DMS53 treated with DMSO at 0.1 percent for 48 hours (cell line): ENCODE measurements around the gene VLDLR.

Experiments used
- DNase-seq: peaks from one replicate; lab custom pipeline; 2025; ENCODE audit not compliant: unreplicated experiment; lab: John Stamatoyannopoulos, UW

The VLDLR gene

DNA sequence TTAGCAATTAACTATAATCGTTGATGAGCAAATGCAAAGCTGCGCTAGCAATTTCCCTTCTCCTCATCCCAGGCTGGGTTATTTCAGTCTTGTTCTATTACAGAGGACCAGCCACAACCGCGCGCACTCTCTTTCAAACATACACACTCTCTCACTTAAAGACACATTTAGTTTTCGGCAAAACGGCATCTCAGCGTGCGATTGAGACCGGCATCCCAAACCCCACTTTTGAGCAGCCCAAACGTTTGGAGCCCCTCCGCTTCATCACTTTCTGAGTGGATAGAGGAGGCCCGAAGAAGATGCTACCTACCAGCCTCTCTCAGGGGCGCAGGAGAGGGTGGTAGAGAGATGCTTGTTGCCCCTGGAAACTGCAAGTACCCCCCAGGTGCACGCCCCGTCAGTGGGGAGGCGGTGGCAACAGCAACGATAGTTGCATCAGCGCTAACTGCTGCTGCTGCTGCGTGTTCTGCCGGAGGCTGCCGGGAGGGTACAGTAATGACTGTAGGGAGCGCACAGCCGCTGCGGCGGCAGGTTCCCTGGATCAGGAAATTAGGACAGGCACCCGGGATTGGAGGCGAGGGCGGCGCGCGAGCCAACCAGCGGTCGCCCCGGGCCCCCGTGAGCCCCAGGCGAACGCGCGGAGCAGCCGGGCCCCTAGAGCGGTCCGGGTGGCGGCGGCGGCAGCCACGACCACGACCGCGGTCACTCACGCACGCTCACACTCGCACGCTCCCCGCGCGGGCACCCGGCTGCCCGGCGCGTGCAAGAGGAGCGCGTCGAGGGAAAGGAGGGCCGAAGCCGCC is 467 bp upstream of the VLDLR start:
- peak; percentile 30 for DNase-seq

DNA sequence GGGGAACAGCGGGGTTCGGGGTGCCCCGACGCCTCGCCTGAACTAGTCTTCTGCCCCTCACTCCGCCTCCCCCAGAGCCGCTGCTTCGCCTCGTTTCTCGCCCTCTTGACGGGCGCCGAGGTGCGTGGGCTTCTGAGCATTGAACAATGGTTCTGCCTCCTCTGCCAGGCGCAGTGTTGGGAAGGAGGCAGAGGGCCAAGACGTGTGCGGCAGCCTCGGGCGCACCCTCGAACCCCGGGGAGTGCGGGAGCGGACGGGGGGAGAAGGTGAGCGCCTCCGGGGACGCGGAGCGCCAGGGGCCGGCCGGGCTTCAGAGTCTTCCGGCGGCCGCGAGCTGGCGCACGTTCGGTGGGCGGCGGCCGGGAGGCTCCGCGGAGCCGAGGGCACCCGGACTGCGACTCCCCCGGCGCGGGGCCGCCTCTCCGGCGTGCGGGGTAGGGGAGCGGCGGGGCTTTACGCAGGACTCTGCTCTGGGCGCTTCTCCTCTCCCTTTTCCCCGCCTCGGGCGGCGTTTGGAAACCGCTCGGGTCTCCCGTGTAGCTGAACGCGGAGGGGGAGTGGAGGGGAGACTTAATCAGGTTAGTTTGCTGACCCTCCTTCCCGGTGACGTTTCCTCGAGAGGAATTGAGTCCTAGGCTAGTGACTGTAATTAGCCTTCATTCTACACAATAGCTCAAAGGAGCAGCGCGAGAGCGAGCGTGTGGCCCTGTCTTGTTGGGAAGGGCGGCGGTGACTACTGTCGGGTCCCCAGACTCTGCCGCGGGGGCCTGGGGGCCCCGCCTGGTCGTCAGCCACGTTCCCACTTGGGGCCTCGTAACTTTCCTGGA is 1.1 kb downstream of the VLDLR start:
- DNase-seq = peak; percentile 14

DNA sequence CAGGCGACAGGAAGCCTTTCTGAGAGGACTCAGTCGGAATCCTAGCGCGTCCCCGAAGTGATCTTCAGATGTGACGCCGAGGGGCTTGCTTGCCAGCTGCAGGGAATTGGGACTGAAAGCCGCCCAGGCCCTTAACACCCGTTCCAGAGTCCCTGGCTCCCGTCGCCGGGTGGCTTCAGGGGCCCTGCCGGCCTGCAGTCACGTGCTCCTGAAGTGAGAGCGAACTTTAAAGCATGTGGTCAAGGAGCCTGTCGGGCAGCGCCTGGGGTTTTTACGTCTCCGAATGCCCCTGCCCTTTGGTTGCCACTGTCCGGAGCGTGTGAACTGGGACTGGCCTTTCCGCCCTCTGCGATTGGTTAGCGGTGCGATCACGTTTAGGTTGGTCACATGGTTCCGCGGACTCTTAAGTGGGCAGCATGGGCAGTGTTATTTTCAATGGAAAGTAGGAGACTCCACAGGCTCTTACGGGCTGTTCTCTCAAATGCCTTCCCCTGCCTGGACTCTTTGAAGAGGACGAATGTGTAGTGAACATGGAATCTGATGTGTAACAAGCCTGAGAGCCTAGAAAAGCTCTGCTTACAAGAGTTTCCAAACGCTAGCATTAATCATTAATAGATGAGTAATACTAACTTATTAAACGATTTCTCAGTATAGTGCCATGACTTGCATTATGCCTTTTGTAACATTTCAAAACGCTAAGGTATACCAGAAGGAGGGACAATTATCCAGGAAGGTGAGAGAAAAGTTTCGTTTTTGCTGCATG is 1.9 kb downstream of the VLDLR start:
- peak; percentile 16 for DNase-seq

DNA sequence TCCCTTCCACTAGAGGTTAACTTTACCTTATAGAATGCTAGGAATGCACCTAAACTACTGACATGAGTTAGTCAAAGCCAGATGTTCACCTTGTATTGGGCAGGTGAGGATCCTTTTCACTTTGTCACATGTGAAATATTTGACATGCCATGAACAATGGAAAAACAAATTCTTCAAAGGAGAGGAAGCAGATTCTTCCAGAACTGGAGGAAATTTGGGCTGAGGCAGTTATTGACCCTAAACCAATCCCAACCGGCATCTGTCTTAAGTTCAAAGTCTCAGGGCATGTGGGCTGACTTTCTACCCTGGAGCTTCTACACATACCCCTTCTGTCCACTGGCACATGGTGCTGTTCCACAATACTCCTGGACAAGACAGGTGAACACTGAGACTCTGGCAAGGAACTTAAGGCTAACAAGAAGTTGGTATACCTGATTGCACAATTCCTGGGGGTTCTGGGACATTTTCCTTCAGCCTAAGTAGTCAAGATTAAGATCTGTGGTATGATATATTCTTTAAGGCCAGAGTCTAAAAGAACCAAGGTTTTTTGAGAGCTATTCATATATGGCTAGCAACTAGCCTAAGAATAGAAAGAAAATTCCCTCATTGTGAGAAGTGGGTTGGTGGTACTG is 2.6 kb downstream of the VLDLR start:
- no peak for DNase-seq

DNA sequence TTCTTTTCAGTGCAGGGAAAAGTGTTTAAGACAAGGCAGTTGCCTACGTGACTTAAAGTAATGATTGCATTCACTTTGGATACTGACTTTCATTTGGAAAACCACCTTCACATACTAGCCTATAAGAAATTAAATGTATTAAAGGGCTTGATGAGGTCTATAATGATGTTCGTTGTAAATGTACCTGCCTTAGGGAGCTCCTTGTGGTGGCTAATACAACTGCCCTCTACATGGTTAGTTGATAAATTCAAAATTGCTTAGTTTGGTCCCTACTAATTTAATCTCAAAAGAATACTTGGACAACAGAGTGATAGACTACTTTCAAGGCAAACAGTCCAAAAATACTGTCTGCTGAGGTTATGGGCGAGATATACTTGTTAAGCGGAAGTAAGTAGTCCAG is 3.8 kb downstream of the VLDLR start:
- DNase-seq = no peak

DNA sequence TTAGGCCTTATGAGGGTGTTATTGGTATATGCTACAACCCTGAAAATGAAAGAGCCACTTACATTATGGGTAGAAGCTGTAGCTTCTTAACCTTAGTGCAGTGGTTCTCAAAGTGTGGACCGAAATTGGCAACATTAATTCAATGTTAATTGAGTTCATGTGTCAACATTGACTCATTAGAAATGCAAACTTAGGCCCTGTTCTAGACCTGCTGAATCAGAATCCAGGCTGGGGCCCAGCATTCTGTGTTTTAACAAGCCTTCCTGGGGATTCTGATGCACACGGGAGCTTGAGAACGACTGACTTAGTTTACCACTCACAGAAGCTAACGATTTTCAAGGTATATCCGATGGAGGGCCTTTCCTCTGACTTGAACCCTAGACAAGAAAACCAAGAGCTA is 7.3 kb downstream of the VLDLR start:
- DNase-seq = no peak

DNA sequence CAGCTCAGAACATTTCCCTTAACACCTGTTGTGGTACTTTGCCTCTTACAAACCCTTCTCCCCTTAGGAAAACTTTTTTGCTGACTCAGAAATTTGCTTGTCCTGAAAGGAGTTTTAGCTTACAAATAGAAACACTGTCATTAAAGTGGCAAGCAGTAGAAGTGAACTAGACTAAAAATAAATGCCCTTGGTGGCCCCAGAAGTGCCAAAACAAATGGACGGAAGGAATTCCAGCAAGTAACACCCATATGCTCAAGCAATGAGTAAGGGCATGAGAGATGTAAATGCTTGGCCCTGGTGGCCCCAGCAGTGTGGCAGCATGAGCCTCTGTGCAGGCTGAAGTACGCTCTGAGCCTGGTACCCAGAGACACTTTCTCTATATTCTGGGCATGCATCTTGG is 8.6 kb downstream of the VLDLR start:
- DNase-seq = no peak

DNA sequence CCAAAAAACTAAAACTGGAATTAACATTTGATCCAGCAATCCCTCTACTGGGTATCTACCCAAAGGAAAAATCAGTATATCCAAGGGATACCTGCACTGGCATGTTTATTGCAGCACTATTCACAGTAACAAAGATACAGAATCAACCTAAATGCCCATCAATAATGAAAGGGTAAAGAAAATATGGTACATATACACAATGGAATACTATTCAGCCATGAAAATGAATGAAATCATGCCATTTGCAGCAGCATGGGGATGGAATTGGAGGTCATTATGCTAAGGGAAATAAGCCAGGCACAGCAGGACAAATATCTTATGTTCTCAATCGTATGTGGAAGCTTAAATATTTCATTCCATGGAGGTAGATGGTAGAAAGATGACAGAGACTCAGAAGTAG is 9.7 kb downstream of the VLDLR start:
- DNase-seq = no peak

DNA sequence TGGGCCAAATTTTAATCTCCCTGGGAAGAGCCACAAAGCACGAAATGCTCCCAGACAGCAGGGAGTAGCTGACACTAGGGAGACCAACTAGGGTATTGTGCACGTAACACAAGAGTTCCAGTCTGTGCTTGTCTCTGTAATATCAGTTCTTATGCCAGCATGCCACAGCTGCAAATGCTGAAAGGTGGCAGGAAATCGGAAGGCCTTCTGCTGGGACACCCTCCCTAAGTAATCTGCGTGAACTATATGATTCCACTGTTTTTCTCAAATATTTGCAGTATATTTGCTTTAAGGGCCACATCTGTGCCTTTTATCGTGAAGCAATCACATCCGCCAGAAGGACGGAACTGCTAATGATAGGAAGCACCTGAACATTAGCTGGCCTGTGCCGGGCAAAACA is 12.6 kb downstream of the VLDLR start:
- DNase-seq = no peak

DNA sequence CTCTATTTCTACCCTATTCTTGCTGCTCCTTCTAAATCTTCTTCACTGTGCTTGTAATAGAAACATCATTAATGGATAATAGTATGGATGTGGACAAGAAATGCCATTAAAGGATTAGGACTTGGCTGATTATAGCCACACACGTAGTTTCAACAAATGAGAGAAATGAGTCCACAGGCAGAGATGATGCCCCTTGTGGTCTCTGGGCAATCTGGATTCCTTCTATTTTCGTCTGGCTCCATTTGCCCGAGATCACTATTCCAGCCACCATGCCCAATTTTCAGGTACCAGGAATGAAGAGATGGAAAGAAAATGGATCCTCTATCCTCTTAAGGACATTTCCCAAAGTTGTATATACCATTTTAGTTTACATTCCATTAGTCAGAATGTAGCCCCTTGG is 13.2 kb downstream of the VLDLR start:
- no peak for DNase-seq

DNA sequence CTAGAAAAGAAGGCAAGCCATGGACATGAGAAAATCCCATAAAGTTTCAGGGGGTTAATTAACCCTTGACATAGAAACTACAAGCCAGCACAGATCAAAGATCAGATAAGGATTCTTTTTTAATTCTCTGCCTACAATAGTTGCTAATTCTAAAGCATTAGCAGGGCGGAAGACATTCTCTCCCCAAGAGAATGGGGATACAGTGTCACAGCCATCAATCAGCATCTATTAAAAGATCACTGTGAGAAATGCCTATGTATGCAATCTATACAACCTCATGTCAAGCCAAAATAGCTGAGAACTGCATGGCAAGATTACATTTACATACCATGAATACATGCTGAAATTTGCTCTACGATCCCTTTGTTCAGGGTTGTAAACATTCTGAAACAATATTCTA is 14.3 kb downstream of the VLDLR start:
- no peak for DNase-seq

DNA sequence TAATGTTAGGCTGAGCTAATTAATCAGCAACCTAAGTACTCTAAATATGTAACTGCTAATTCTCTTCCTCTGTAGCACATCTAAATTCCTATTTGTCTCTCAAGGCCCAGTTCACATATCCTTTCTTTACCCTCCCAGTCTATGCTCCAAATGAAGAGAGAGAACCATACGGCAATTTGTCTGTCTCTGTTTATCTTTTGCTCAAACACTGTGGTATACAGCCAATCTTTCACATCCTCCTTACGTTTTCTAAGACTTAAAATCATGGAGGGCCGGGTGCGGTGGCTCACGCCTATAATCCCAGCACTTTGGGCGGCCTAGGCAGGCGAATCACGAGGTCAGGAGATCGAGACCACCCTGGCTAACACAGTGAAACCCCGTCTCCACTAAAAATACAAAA is 15.8 kb downstream of the VLDLR start:
- no peak for DNase-seq

DNA sequence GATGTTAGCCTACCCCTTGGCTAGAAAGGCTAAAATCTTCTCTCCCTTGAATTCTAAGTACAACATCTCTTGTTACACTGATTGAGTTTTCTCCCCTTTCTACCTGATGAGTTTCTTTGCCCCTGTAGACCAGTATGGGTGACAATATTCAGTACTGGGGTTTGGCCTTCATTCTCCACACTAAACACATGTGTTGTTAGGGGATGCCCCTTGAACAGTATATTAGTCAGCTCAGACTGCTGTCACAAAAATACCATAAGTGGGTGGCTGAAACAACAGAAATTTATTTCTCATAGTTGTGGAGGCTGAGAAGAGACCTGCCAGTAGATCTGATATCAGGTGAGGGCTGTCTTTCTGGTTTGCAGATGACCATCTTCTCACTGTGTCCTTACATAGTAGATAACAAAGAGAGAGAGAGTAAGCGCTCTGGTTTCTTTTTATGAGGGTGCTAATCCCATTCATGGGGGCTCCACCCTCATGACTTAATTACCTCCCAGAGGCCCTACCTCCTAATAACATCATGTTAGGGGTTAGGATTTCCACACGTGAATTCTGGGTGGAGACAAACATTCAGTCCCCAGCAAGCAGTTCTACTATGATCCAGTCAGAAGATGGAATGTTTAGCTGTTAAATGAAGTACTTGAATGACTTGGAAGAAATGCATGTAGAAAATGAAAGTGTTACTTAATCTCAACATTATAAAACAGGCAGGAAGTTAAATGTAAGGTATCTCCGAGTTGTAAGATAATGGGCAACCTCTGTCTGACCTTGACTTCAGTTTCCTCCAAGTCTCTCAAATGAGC is 17.5 kb downstream of the VLDLR start:
- no peak for DNase-seq

DNA sequence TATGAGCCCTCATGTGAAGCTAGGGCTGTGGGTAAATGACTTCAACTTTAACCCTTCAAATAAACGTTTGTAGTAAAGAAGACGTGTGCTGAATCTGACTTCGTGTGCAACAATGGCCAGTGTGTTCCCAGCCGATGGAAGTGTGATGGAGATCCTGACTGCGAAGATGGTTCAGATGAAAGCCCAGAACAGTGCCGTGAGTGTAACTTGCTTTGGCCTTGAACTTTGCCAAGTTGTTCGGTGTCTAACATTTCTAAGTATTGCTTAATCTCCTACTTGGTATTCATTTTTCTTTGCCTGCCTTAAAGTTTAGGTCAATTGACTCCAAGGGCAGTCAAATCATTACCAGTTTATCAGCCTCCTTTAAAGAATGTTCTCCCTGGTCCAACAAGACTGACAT is 18.2 kb downstream of the VLDLR start:
- DNase-seq = no peak

DNA sequence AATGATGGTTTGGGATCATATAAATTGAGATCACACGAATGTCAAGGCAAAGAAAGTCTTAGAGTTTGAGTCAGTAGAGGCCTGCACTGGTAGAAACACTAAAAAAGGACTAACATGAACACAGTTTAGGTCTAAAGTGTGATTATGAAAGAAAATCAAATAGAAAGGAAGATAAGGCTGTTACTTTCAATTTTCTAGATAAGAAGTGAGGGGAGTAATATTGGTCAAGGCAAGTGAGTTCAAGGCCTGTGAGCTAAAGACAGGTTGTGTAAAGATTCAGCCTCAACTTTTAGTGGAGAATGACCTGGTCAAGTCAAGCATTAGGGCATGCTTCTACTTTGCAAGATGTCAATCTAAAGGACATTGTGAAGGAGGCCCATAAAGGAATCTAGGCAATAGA is 19.0 kb downstream of the VLDLR start:
- DNase-seq = no peak

DNA sequence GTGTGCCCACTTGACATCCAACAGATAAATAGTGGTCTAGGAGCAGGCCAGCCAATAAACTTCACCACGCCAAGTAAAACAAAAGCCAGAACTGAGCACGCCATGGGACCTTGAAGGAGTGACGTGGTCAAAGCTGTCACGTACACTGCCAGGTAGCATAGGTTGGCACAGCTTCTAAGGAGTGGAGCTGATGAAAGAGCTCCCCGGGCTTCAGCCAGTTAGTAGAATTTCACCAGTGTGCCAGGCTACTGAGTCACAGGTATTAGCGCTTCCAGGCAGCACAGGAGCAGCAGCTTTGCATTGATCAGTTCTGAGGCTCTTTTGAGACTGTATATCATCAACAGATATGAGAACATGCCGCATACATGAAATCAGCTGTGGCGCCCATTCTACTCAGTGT is 19.4 kb downstream of the VLDLR start:
- DNase-seq = no peak

DNA sequence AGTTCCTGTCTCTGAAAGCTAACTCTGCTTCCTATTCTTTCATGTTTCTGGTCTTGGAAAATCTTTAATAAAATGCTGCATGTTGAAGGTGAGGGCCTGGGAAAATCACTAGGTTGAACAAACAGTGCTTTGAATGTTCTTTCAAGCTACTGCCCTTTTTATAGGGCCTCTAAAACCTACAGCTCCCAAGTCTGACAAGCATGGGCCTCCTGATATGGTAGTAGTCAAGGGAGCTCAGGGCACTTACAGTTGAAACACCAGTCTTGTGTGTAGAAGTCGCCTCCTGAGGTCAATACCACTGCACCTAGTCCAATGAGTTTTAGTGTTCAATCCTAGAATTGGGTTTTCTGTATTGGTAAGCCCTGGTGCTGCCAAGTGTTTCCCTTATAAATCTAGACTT is 20.5 kb downstream of the VLDLR start:
- DNase-seq = no peak

DNA sequence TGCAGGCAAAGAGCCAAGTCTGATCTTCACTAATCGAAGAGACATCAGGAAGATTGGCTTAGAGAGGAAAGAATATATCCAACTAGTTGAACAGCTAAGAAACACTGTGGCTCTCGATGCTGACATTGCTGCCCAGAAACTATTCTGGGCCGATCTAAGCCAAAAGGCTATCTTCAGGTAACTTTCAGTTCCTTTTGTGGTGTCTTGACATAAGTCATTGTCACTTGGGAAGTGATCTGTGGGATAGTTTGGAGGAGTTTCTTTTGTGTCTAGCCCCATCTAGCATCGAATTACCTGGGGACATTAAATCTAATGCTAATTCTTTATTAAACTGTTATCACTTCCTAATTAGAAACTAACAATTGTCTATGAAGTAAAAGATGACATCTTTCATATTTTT is 24.0 kb downstream of the VLDLR start:
- no peak for DNase-seq

DNA sequence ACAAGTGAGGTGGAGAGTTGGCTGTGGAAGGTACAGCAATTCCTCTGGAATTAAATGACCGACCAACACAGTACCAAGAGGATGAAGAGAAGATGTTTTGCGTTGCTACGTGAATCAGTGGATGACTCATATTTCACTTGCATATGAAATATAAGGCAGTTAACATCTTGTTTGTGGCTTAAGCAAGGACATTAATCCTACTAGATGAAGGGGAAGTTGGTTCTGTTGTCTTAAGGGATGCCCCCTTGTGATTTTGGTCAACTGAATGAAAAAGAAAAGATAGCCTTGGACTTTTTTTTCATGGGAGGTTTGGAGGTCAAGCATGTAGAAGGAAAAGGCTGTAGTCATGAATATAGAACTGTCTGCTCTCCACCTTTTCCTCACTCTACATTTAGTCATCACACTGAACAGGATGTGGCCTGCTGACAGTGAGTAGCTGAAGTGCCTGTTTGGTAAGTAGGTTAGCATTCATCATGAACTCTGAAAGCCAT is 33.9 kb downstream of the VLDLR start:
- DNase-seq = no peak

DNA sequence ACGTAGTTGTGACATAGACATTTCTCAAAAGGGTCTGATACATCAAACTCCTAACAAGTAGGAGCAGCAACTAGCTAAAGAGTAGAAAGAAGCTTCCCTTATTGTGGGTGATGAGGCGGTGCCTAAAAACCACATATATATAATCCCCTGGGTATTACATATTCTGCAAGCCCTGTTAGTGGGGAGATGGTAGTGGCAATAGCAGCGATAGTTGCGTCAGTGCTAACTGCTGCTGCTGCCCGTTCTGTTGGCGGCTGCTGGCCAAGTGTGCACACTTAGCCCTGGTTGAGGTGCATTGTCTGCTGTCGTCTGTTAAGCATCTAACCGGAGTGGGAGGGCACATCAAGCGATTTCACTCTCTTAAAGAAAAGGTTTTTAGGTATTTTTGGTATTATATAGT is 35.8 kb downstream of the VLDLR start:
- no peak for DNase-seq
